ENCODE measurements around the gene RAD18.

RAD18 gene

DNA sequence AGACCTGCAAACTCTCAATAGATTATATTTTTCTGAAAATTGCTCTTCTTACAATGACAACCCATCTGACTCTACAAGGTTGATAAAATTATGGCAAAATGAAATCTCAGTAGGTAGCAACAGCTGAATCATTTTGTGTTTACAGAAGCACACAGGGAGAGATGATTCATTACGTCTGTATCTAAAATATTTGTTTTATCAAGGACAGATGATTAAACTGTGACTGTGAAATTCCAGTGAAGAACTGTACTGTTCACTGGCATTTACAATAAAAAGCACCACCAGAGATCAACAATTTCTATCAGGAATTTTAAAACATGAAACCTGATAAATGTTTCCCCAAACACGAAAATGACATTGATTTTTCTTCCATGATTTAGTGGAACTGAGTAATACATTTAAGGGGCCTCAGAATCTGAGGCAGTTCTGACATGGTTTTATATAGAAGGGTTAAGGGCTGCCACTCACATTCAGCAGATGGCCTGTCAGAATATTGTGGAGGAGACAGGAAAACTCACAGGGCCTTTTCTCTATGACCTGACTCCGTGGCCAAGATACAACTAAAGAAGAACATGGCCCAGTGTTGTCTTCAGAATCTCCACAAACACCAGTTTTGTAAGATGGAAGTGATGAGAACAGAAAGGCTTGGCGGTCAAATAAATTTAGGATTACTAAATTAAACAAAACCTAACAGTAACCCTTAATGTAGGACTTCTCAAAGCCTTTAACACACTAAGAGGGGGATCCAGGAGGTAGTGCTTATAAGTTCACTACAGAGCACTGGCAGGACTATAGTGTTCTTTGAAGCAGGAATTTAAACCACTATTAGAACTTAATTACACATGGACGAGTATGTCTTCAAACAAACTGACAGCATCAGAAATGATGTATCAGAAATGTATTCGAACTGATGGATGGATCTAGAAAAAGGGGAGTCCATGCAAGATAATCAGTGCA is 25.9 kb downstream of the RAD18 start:
- in situ Hi-C loops (cut with MboI; ENCODE audit: low pct_unique_long_range_greater_than_20kb, low sequenced_read_pairs), result no loop called here

GRCh38 chr3:8932507-8932906 is 30.8 kb downstream of the RAD18 start:
- no peak for DNase-seq
- in situ Hi-C loops (cut with MboI; ENCODE audit: low pct_unique_long_range_greater_than_20kb, low sequenced_read_pairs), result no loop called here

More for the DNA sequence above, 25.9 kb downstream of the RAD18 start:
- DNase-seq, result no peak

DNA sequence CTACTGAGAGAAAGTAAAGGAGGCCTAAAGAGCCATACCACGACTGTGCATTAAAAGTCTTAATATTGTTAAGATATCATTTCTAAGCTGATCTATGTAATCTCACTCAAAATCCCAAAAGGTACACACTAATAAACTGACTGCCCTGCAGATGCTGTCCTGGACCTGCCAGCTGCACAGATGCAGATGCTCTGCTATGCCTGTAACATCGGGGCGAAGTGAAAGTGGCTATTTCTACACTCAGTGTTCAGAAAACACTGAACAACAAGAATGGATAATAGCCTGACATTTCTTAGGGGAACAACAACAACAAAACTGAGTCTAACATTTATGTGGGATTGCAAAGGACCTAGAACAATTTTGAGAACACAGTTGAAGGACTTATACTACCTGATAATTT is 31.9 kb downstream of the RAD18 start:
- no peak for DNase-seq
- in situ Hi-C loops (cut with MboI; ENCODE audit: low pct_unique_long_range_greater_than_20kb, low sequenced_read_pairs), result no loop called here

DNA sequence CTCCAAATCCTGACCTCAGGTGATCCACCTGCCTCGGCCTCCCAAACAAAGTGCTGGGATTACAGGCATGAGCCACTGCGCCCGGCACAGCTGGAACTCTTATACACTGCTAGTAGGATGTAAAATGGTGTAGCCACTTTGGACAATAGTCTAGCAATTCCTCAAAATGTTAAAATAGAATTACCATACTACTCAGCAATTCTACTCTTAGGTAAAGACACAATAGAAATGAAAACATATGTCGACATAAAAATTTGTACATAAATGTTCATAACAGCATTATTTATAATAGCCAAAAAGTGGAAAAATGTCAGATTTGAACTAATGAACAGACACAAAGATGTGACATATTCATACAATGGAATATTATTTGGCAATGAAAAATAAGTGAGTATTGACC is 33.4 kb downstream of the RAD18 start:
- in situ Hi-C loops (cut with MboI; ENCODE audit: low pct_unique_long_range_greater_than_20kb, low sequenced_read_pairs), result no loop called here
- no peak for DNase-seq

- in situ Hi-C loops (cut with MboI; ENCODE audit: low pct_unique_long_range_greater_than_20kb, low sequenced_read_pairs), result no loop called here
- no peak for DNase-seq
Observed at GRCh38 chr3:8914491-8914890, 48.8 kb downstream of the RAD18 start.

- in situ Hi-C loops (cut with MboI; ENCODE audit: low pct_unique_long_range_greater_than_20kb, low sequenced_read_pairs), result no loop called here
- DNase-seq, result no peak
Observed at GRCh38 chr3:8911781-8912180, 51.5 kb downstream of the RAD18 start.

- in situ Hi-C loops (cut with MboI; ENCODE audit: low pct_unique_long_range_greater_than_20kb, low sequenced_read_pairs), result no loop called here
- no peak for DNase-seq
Observed at GRCh38 chr3:8909160-8909559, 54.1 kb downstream of the RAD18 start.

- DNase-seq, result no peak
Observed at GRCh38 chr3:8903191-8903590, 60.1 kb downstream of the RAD18 start.

DNA sequence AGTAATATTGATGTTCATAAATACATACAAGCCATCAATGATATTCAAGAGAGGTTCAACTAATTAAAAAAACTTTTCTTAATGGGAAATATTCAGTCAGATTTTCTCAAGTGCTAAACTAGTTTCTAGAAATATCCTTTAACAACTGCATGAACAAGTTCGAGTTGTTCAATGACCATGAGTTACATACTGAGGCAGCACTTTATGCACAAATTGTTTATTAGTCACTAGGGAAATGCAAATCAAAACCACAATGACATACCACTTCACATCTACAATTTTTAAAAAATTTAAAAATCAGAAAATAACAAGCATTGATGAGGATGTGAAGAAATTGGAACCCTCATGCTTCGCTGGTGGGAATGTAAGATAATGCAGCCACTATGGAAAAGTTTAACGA is 62.4 kb downstream of the RAD18 start:
- no peak for DNase-seq
- in situ Hi-C loops (cut with MboI; ENCODE audit: low pct_unique_long_range_greater_than_20kb, low sequenced_read_pairs), result no loop called here

More at GRCh38 chr3:8903191-8903590, 60.1 kb downstream of the RAD18 start:
- in situ Hi-C loops (cut with MboI; ENCODE audit: low pct_unique_long_range_greater_than_20kb, low sequenced_read_pairs), result no loop called here

GRCh38 chr3:8899876-8900460 is 63.3 kb downstream of the RAD18 start:
- no peak for DNase-seq
- in situ Hi-C loops (cut with MboI; ENCODE audit: low pct_unique_long_range_greater_than_20kb, low sequenced_read_pairs), result no loop called here

DNA sequence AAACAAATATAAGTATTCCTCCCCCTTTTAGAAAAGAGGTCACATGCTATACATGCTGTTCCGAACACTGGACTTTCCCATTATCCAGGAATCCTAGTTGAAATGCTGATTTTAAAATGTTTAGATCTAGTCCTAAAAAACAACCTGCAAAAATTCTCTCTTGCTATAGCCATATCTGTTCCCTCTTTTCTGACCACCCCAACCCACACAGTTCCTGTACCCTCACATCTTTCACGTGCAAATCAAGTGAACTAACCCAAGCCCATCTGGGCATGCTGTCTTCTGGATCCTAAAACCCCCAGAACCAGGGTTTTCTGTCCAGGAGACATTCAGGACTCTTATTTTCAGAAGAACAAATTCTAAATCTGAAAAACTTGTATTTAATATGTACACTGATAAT is 67.4 kb downstream of the RAD18 start:
- in situ Hi-C loops (cut with MboI; ENCODE audit: low pct_unique_long_range_greater_than_20kb, low sequenced_read_pairs), result no loop called here
- DNase-seq, result no peak

GRCh38 chr3:8893001-8893400 is 70.3 kb downstream of the RAD18 start:
- in situ Hi-C loops (cut with MboI; ENCODE audit: low pct_unique_long_range_greater_than_20kb, low sequenced_read_pairs), result no loop called here
- DNase-seq, result no peak

DNA sequence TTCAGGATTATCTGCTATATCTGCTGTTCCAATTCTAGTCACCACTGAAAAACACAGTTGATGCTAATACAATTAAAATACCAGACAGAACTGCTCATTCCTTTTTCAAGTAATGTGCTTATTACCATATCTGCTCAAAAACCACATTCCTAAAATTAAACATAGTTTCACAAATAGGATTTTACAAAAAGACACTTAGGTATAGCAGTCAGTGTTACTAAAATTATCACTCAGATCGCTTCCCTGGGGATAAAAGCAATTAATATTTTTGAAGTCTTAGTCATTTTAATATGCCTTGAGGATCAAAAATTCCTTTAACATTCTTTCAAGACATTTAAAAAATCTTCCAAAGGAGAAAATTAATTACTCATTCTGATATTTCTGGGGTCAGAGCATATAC is 71.5 kb downstream of the RAD18 start:
- DNase-seq, result no peak
- in situ Hi-C loops (cut with MboI; ENCODE audit: low pct_unique_long_range_greater_than_20kb, low sequenced_read_pairs), result no loop called here

- DNase-seq, result no peak
Observed at GRCh38 chr3:8891303-8891702, 72.0 kb downstream of the RAD18 start.

GRCh38 chr3:8888301-8888915 is 74.9 kb downstream of the RAD18 start:
- in situ Hi-C loops (cut with MboI; ENCODE audit: low pct_unique_long_range_greater_than_20kb, low sequenced_read_pairs), result no loop called here
- no peak for DNase-seq

More at GRCh38 chr3:8891303-8891702, 72.0 kb downstream of the RAD18 start:
- in situ Hi-C loops (cut with MboI; ENCODE audit: low pct_unique_long_range_greater_than_20kb, low sequenced_read_pairs), result no loop called here

DNA sequence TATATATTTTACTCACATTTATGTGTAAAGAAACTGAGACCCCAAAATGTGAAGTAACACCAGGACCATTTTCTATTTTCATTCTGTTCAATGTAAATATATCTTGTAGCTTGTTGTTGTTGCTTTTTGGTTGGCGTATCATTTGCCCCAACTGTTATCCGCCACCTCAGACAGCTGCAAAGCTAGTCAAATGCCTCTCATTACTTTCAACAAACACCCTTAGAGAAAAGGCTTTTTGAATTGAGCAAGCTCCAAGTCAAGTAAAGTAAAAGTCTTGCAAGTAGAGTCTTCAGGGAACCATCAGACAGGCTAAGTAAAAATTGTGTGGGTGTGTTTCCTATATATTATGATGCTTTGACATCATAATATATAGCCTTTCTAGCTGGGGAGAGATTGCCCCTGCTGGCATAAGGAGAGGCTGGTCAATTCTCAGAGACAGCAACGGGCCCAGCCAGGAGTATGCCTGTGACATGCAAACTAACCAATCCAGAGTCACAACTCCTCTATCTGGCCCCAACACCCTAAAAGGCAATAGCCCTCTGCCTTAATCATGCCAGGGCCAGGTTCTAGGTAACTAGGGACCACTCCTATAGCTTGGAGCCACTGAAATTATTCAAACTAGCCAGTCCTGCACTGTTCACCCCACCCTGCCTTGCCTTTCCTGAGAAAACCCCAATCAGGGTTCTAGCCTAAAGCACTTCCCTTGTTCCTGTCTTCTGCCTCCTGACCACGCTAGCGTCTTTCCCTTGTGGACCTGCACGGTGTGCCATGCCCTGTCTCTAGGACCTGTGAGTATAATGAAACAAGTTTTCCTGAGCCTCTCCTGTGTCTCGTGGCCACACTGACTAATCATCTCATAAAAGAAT is 75.6 kb downstream of the RAD18 start:
- in situ Hi-C loops (cut with MboI; ENCODE audit: low pct_unique_long_range_greater_than_20kb, low sequenced_read_pairs), result no loop called here
- DNase-seq, result no peak

DNA sequence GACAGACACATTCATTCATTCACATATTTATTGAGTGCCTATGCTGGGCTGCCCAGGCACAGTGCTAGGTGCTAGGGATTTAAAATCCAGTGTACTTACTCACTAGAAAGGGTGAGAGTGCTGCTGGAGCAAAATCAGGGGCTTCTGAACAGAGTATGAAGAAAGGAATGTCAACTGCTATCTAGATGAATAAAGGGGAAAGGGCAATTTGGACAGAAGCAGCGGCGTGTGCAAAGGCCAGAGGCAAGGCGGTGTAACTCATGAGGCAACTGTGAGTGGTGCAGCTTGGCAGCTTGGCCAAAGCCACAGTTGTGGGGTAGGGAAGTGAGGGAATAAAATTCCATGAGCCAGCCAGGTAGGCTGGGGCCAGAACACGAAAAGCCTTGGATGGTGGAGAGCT is 76.7 kb downstream of the RAD18 start:
- in situ Hi-C loops (cut with MboI; ENCODE audit: low pct_unique_long_range_greater_than_20kb, low sequenced_read_pairs), result no loop called here
- DNase-seq, result no peak

DNA sequence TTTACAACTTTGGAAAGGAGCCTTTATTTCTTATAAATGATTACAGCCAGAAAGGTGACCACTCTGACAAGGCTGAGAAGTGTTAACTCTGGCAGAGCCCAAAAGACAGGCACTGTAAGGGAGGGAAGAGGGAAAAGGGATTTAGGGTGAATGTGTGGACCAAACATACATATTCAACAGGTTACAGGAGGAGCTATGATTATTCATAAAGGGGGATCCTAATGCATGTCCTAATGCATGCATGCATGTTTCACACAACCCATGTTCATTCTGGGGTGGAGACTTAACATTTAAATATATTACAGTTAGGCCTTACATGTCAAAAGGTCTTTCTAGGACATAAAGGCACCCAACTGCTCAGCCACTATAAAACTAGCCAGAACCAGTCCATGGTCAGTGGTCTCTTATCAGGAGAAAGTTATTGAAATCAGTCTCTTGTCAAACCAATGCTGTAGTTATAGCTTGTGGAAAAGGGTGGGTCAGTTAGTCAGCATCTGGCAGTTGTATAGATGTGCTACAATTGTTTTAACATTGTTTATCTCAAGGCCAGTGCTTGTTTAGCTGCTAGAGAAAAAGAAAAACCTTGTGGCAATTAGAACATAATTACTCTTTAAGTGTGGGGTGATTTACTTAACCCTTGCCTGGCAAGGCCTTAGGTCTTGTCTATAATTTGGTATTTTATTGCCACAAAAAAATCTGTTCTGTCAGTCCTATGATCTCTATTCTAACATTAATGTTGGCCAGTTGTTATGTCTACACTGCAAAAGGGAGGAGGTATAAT is 77.5 kb downstream of the RAD18 start:
- in situ Hi-C loops (cut with MboI; ENCODE audit: low pct_unique_long_range_greater_than_20kb, low sequenced_read_pairs), result no loop called here
- no peak for DNase-seq
